ENCODE data around the gene SNAPC5.

SNAPC5 gene

GRCh38 chr15:66452420-66452819, 45.1 kb downstream of the SNAPC5 start:
- no peaks in the 10 kb centered on the region for H3K9me3 ChIP-seq (ENCODE audit: insufficient read depth, low read length)
- no peak overlapping the region for H2AFZ ChIP-seq (ENCODE audit: low read depth, low read length, severe bottlenecking)
- peaks cover 6% of the 10 kb centered on the region; the same call in 1 of the 2 replicates for H3F3A ChIP-seq (ENCODE audit: insufficient read depth)
- no peaks in the 10 kb centered on the region for H3K27me3 ChIP-seq (ENCODE audit: low read length)
- no peaks in the 10 kb centered on the region for H4K20me1 ChIP-seq (ENCODE audit: low read depth, low read length)
- no peaks in the 10 kb centered on the region for H3K79me2 ChIP-seq (ENCODE audit: insufficient read depth, low read length)
- H3K36me3 ChIP-seq (ENCODE audit: low read length) = peaks cover 3% of the 10 kb centered on the region; the same call in 1 of the 2 replicates
- H3K27ac ChIP-seq (ENCODE audit: low read depth, low read length) = no peak overlapping the region; the same call in 1 of the 2 replicates
- TF ChIP-seq CTCF (IDR thresholded peaks at IDR 0.05; ENCODE audit: insufficient read depth, low read length, poor library complexity, severe bottlenecking) = no peak
- no peak for TF ChIP-seq EZH2phosphoT487 (conservative IDR thresholded peaks at IDR 0.05; ENCODE audit: low read length)
- H3K4me3 ChIP-seq (ENCODE audit: insufficient read depth, low read length, poor library complexity, severe bottlenecking) = no peak overlapping the region
- no peak overlapping the region for H3K9ac ChIP-seq (ENCODE audit: low read length)
- H3K4me2 ChIP-seq (ENCODE audit: low read depth, low read length, poor library complexity, severe bottlenecking) = no peak overlapping the region
- no peaks in the 10 kb centered on the region for H3K9me2 ChIP-seq (replicated peaks; ENCODE audit: insufficient read depth, low read length)

Data from SU-DHL-6 (cell line).